Parathyroid adenoma (tissue), 2 donors: ENCODE results near the gene TNFRSF14.

Experiments
- H2AFZ ChIP-seq: fragments of 300-600 bp; sonication (generic); one replicate; pipeline ENCODE4 v1.7.0; 2017; ENCODE audit warnings: antibody characterized with exemption, mild to moderate bottlenecking
- H3K27ac ChIP-seq: fragments of 300-600 bp; sonication (generic); one replicate; pipeline ENCODE4 v1.7.0; 2017
- H3K27me3 ChIP-seq: fragments of 300-600 bp; sonication (generic); one replicate; pipeline ENCODE4 v1.7.0; 2017; ENCODE audit warnings: low read length; ENCODE audit not compliant: control insufficient read depth, insufficient read depth
- H3K36me3 ChIP-seq: fragments of 300-600 bp; sonication (generic); one replicate; pipeline ENCODE4 v1.7.0; 2017; ENCODE audit warnings: low read length; ENCODE audit not compliant: control insufficient read depth, insufficient read depth
- H3K4me1 ChIP-seq: fragments of 300-600 bp; sonication (generic); one replicate; pipeline ENCODE4 v1.7.0; 2017; ENCODE audit warnings: control low read depth
- H3K4me2 ChIP-seq: fragments of 300-600 bp; sonication (generic); one replicate; pipeline ENCODE4 v1.7.0; 2017; ENCODE audit warnings: low read length
- H3K4me3 ChIP-seq: fragments of 300-600 bp; sonication (generic); one replicate; pipeline ENCODE4 v1.7.0; 2017; ENCODE audit warnings: low read depth, low read length
- H3K79me2 ChIP-seq: fragments of 300-600 bp; sonication (generic); one replicate; pipeline ENCODE4 v1.7.0; 2017; ENCODE audit warnings: control low read depth
- H3K9ac ChIP-seq: fragments of 300-600 bp; sonication (generic); one replicate; pipeline ENCODE4 v1.7.0; 2017; ENCODE audit warnings: mild to moderate bottlenecking
- H3K9me3 ChIP-seq: fragments of 300-600 bp; sonication (generic); one replicate; pipeline ENCODE4 v1.7.0; 2017; ENCODE audit warnings: low read length; ENCODE audit not compliant: control insufficient read depth
- CTCF ChIP-seq: fragments of 300-600 bp; sonication (generic); IDR thresholded peaks from one replicate; pipeline ENCODE4 v1.7.0; 2017; ENCODE audit warnings: antibody characterized with exemption, mild to moderate bottlenecking
- donor health status: primary hyperparathyroidism.

TNFRSF14 gene

GRCh38 chr1:2518528-2518927 lies 37.6 kb upstream of the TNFRSF14 start:
- TF ChIP-seq CTCF: no peak
- H3K27ac ChIP-seq: no peak overlapping the region
- no peaks in the 10 kb centered on the region for H3K79me2 ChIP-seq
- H2AFZ ChIP-seq: no peak overlapping the region
- no peaks in the 10 kb centered on the region for H3K4me1 ChIP-seq
- no peaks in the 10 kb centered on the region for H3K36me3 ChIP-seq
- no peak overlapping the region for H3K9ac ChIP-seq
- H3K4me3 ChIP-seq: no peak overlapping the region
- H3K9me3 ChIP-seq: no peaks in the 10 kb centered on the region
- no peaks in the 10 kb centered on the region for H3K27me3 ChIP-seq
- no peak overlapping the region for H3K4me2 ChIP-seq

GRCh38 chr1:2519029-2519685 lies 37.0 kb upstream of the TNFRSF14 start:
- H2AFZ ChIP-seq: no peak overlapping the region
- no peak overlapping the region for H3K9ac ChIP-seq
- no peaks in the 10 kb centered on the region for H3K36me3 ChIP-seq
- H3K4me3 ChIP-seq: no peak overlapping the region
- H3K27me3 ChIP-seq: no peaks in the 10 kb centered on the region
- TF ChIP-seq CTCF: no peak
- H3K79me2 ChIP-seq: peaks cover 4% of the 10 kb centered on the region
- no peak overlapping the region for H3K4me2 ChIP-seq
- H3K9me3 ChIP-seq: no peaks in the 10 kb centered on the region
- H3K27ac ChIP-seq: no peak overlapping the region
- no peaks in the 10 kb centered on the region for H3K4me1 ChIP-seq

DNA sequence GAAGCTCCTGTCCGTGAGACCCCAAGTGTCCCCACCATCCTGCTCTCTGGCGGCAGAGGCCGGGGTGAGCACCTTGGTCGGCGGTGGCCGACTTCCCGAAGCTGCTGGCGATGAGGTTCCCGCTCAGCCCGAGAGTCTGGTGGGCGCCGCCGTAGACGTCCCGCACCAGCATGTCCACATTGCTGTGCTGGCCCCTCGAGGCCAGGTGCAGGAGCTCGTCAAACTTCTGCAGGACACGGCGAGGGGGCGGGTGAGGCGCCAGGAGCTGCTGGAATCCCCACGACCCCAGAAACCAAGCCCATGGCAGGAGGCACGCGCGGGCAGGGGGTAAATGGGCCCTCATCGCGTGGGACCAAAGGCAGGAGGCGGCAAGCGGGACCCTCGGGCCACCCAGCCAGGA lies 36.4 kb upstream of the TNFRSF14 start:
- Histone ChIP-seq H3K27me3 (no peaks in the 10 kb centered on the region), H3K36me3 (no peaks in the 10 kb centered on the region), H3K4me2 (no peak overlapping the region), H2AFZ (no peak overlapping the region), H3K4me1 (no peaks in the 10 kb centered on the region), H3K79me2 (peaks cover 8% of the 10 kb centered on the region), H3K27ac (no peak overlapping the region), H3K4me3 (no peak overlapping the region), H3K9ac (no peak overlapping the region), H3K9me3 (no peaks in the 10 kb centered on the region)
- TF ChIP-seq CTCF: no peak

DNA sequence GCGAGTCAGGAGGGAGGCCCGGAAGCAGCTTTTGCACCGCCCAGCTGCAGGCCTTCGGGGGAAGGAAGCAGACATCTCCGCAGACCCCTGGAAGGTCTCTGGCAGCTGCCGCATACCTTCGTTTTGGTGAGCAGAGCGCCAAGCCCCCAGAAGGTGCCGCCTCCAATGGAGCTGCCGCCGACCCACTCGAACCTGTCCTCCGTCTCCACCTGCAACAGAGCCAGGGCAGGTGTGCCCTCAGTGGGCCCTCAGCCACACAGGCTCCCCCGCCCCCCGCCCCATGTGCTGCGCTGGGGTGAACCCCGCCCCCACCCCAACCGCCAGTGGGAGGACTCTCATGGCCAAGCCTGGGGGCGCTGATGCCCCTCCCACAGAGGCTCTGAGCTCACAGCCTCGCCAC lies 36.0 kb upstream of the TNFRSF14 start:
- TF ChIP-seq CTCF: no peak
- no peaks in the 10 kb centered on the region for H3K36me3 ChIP-seq
- H3K9ac ChIP-seq: no peak overlapping the region

GRCh38 chr1:2520806-2521205 lies 35.4 kb upstream of the TNFRSF14 start:
- H3K9ac ChIP-seq: no peak overlapping the region

More for the DNA sequence above, 36.0 kb upstream of the TNFRSF14 start:
- Histone ChIP-seq H3K4me3 (no peak overlapping the region), H3K9me3 (no peaks in the 10 kb centered on the region), H2AFZ (no peak overlapping the region), H3K4me2 (no peak overlapping the region), H3K79me2 (peaks cover 13% of the 10 kb centered on the region), H3K27me3 (no peaks in the 10 kb centered on the region), H3K4me1 (no peaks in the 10 kb centered on the region), H3K27ac (no peak overlapping the region)

More at GRCh38 chr1:2520806-2521205, 35.4 kb upstream of the TNFRSF14 start:
- Histone ChIP-seq H3K4me1 (no peaks in the 10 kb centered on the region), H3K79me2 (peaks cover 19% of the 10 kb centered on the region), H2AFZ (no peak overlapping the region), H3K4me3 (no peak overlapping the region), H3K27ac (no peak overlapping the region), H3K27me3 (no peaks in the 10 kb centered on the region), H3K36me3 (no peaks in the 10 kb centered on the region), H3K4me2 (no peak overlapping the region), H3K9me3 (no peaks in the 10 kb centered on the region)
- TF ChIP-seq CTCF: no peak
